NCI-H2081 (cell line): ENCODE results near the gene HDAC8.
"Not testable (repeated sequence)": the region's sequence is repeated elsewhere in the genome, so short reads cannot be mapped to it uniquely, and the experiment has no call there.

Source experiments
- DNase-seq, 2 experiments: peaks; one replicate each; lab custom pipeline; 2025; lab: John Stamatoyannopoulos, UW

The HDAC8 gene

DNA sequence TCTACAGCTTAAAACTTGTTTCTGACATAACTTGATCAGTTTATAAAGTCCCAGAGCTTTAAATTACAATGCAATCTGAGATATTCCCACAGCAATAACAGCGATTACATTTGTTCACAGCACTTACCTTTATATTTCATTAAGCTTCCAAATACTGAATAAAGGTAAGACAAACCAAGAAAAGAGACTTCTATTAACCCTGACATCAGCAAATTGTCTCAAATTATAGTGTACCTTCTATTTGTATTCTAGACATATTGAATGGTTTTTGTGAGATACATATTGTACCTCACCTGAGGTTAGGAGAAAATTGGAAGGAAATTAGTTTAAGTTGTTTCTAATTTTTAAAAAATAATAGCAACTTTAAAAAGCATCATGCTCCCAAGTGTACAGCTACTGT, 111.9 kb downstream of the HDAC8 start:
- no peak for DNase-seq

DNA sequence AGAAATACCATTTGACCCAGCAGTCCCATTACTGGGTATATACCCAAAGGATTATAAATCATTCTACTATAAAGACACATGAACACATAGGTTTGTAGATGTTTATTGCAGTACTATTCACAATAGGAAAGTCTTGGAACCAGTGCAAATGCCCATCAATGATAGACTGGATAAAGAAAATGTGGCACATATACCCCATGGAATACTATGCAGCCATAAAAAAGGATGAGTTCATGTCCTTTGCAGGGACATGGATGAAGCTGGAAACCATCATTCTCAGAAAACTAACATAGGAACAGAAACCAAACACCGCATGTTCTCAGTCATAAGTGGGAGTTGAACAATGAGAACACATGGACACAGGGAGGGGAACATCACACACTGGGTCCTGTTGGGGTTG, 123.6 kb downstream of the HDAC8 start:
- not testable (repeated sequence) for DNase-seq

DNA sequence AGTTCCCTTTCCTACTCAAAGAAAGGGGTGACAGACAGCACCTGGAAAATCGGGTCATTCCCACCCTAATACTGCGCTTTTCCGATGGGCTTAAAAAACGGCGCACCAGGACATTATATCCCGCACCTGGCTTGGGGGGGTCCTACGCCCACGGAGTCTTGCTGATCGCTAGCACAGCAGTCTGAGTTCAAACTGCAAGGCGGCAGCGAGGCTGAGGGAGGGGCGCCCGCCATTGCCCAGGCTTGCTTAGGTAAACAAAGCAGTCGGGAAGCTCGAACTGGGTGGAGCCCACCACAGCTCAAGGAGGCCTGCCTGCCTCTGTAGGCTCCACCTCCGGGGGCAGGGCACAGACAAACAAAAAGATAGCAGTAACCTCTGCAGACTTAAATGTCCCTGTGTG, 131.9 kb downstream of the HDAC8 start:
- DNase-seq, result not testable (repeated sequence)

DNA sequence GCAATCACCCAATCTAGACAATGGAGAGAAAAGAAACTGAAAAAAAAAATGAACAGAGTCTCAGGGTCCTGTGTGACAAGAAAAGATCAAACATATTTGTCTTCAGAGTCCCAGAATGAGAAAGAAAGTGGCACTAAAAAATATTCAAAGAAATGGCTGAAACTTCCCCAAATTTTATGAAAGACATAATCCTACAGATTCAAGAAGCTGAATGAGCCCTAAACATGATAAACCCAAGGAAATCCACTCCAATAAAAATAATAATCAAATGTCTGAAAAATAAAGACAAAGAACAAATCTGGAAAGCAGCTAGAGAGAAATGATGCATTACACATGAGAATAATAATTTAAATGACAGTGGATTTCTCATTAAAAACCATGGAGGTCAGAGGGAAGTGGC, 136.6 kb downstream of the HDAC8 start:
- DNase-seq, result no peak

DNA sequence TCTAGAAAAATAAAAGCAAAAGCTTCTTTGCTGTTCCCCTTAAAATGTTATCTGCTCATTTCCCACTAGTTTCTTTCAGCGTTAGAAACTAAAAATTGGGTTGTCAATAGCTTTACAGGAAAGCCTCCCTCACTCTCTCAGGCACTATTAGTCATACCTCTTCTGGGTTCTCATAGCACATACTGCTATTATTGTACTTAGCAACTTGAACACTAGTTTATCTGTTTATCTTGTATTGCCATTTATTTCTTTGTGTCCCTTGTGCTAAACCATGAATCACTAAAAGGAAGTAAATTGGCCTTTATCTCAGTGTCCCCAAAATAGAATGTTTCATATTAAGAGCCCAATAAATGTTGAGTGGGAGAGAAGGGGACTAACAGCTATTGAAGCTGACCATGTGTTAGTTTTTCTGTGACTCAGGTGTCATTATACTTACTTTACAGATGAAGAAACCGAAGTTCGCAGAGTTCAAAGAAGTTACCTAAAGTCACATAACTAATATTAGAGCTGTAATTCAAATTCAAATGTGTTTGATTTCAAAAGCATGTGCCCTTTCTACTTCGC, 142.2 kb downstream of the HDAC8 start:
- DNase-seq, result no peak

GRCh38 chrX:72421797-72422196, 150.8 kb downstream of the HDAC8 start:
- no peak for DNase-seq

- DNase-seq, result no peak
Observed at GRCh38 chrX:72409993-72410392, 162.7 kb downstream of the HDAC8 start.

DNA sequence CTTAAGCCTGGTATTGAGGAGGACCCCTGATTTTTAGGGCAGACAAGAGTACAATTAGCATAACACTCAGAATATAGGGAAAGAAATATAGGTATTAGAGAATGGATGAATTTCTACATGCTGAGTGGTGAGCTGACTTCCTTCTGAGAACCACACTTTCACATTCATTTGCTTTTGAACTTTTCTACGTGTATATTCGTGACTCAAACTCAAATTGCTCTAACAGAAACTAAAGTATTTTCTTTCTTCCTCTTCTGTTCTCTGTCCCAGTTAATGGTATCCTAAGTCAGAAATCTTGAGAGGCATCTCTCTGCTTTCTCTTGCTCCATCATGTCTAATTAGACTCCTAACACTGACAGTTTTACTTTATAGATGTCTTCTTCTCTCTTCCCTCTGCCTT, 163.8 kb downstream of the HDAC8 start:
- no peak for DNase-seq

DNA sequence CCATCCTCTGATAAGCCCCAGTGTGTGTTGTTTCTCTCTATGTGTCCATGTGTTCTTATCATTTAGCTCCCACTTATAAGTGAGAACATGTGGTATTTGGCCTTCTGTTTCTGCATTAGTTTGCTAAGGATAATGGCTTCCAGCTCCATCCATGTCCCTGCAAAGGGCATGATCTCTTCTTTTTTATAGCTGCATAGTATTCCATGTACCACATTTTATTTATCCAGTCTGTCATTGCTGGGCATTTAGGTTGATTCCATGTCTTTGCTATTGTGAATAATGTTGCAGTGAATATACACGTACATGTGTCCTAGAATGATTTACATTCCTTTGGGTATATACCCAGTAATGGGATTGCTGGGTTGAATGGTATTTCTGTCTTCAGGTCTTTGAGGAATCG, 167.5 kb downstream of the HDAC8 start:
- not testable (repeated sequence) for DNase-seq

- DNase-seq, result no peak
Observed at GRCh38 chrX:72402614-72403013, 170.0 kb downstream of the HDAC8 start.

DNA sequence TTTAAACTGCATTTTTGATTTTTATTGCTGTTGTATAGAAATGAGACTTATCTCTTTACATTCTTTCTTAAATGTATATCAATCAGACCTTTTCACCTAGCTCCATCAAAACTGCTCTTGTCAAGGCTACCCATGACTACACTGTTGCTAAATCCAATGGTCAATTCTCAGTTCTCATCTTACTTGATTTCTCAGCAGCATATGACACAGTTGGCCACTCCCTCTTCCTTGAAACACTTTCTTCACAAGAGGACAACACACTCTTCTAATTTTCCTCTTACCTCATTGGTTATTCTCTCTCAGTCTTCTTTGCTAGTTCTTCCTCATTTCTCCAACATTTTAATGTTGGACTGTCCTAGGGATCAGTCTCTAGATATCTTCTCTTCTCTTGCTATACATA, 172.8 kb downstream of the HDAC8 start:
- no peak for DNase-seq

DNA sequence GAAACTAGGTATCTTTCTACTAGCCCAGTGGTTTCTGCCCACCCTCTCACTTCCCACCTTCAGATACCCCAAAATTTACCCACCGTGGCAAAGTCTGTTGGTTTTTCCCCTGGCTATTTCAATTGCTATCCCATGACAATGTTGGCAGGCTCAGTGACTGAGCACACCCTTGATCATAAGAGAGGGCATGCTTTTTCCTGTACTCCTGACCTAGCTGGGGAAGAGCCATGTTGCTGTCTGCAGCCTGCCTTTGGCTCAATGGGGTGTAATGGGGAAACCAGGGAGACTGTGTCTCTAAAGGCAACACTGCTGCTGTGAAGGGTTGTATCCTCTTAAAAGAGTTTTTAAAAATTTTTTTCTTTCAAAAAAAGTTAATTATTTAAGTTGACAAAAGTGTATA, 176.5 kb downstream of the HDAC8 start:
- DNase-seq, result no peak

DNA sequence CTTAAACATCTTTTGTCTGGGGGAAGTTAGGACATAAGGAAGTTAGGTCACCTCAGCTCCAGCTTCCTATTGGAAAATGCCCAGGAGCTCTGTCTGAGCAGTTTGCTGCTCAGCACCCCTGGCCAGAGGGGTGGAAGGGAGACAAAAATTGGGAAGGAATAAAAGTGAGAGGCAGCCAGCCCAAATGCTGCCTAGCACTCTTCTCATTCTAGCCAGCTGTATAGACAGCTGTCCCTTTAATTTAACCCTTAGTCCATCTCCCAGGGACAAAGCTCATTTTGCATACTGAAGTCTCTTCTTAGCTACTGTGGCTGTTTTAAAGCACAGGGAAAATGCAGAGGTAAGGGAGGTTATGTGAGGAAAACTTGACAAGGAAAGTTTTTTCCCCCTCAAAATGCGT, 177.4 kb downstream of the HDAC8 start:
- no peak for DNase-seq

DNA sequence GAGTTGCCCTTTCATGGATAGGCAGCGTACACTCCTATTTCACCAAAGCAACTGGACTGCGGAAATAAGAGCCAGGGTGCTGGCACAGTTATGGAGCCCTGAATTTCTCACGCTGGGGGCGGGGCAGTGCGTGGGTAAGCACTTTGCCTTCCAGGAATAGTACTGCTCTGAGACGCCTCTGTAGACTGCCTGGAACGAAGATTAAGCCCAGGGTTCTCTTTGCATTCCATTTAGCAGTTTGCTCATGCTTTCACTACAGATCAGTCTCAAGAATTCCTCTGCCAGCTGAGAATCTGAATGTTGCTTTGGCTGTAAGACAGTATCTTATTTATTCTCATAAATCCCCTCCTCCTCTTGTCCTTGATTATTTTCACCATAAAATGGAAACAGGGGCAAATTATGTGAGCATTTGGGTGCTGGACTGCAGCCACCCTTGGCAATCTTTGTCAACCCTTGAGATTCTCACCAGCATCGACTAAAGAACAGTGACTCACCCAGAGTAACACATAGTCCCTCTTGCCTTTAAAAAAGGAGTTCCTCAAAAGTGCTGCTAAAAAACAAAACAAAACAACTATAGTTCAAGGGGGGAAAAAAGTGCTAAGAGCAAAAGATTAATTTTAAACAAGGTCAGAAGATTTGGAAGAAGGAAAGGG, 178.0 kb downstream of the HDAC8 start:
- DNase-seq, result no peak

DNA sequence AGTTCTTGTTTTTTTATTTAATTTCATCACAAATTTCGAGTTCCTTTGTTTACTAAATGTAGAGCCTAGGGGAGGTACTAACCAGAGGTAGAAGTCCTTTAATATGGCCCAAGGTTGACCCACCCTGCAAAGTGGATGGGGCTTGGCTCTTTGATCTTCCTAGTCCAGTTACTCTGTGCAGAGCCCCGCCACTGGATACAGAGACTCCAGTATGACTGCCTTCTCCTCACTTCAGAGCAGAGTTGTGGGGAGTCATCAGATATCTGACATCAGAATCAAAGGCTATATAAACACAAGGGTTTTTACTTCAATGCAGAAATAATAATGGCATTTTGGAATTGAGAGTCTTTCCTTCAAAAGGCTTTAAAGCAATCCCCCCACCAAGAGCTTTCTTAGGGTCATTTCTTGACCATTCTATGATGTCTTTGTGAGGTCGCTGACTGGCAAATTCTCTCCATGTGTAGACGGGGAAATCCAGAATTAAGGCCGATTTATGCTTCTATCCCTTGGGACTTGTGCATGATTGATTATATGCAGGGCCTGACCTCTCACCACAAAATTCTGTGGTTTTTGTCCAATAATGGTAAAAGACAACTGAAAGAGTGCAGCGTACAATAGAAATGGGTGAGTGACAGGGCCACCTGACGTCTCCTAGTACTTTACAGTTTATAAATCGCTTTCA, 178.7 kb downstream of the HDAC8 start:
- no peak for DNase-seq

DNA sequence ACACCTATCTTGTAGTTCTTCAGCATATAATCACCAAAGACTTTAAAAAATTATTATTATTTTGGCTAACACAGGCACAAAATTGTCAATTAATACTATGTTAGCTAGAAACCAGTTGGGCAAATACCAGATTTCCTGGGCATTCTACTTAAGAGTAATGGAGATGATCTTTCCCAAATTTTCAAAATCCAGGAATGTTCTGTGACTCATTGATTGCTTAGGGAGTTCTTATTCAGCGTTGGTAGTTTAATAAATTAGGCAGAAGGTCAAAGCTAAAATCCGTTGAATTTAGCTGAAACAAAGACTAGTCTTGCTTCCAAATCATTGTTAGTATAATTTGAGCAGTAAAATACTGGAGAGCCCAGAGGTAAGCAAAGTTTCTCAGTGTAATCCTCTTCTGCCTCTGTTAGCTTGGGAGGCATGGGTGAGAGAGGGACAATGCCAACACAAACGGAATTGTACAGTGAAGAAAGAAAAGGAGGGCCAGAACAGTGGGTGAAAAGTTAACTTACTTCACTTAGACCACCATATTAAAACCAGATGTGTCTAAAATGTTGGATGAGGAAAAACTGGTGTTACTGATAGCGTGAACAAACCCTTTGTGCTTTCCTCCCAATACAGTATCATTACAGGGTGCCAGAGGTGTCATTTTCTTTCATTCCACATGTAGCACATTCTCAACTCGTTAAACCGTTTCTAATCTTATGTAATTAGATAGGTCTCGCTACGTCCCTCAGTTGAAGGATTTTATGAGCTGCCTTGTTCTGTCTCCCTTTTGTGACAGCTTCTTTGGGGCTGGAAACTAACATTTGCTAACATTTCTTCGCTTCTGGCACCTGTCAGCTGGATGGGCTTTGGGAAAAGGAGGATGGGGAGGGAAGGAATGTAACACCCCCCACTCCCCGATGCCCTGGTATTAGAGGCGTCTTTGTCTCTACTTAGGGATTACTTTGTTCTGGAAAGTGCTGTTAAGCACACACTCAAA, 179.5 kb downstream of the HDAC8 start:
- DNase-seq, result no peak

DNA sequence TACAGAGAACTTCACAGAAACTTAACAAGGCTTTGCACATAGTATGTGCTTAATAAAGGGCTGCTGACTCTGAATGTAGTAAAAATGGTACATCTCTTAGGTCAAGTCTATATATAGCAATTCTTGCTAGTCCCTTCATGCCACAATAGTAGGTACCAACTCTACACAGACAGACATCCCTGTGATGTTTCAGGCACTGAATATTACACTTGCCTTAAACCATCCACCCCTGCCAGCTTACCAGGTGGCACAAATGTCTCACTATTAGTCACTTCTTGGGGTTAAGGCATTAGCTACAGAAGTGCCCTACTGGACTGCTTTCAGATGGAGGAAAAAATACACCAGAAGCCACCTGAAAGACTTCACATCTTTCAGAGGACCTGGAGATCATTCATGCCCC, 180.6 kb downstream of the HDAC8 start:
- DNase-seq, result no peak

GRCh38 chrX:72387247-72387646, 185.4 kb downstream of the HDAC8 start:
- DNase-seq, result no peak

GRCh38 chrX:72382202-72382595, 190.4 kb downstream of the HDAC8 start:
- no peak for DNase-seq

DNA sequence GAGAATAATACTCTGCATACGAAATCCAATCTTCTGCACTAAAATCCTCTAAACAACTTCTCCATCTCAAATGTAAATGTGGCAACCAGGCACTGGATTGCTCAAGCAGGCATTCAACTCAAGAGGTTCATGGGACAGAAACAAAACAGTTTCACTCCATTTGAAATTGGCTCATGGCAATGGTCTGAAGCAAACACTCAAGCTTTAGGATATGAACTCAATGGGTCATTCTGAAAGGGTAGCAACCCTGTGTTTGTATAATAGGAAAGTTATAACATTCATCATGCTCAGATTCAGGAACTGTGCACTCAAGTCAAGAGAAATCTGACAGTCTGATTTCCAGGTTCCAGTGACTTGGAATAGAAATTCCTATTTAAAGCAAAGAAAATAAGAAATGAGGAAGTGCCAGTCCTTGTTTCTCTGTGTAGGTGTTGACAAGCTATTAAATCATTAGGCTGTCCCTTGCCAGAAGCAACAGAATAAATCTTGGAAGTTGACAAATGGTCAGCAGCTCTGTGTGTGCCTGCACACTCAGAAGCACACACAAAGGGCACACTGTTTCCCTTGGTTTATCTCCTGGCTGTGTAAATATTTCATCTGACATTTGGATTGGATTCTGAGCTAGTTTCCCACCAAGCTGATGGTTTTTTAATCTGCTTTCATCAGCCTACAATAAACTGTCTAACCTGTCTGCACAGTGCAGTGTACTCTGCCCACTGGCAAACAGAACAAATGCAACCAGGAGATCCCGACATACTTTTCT, 191.0 kb downstream of the HDAC8 start:
- no peak for DNase-seq

- no peak for DNase-seq
Observed at GRCh38 chrX:72376124-72376523, 196.5 kb downstream of the HDAC8 start.

GRCh38 chrX:72373136-72373535, 199.5 kb downstream of the HDAC8 start:
- no peak for DNase-seq
